ENCODE data around the gene MICU1. TPM values are rescaled to one million over a fixed set of nuclear protein-coding genes. Genes with fewer than 3 reads are reported as not detected.

MICU1 gene
- total RNA-seq, 1 experiment from 2014 or later = 36.0 TPM

GRCh38 chr10:72323771-72324191 is 302.1 kb downstream of the MICU1 start:
- ATAC-seq = no peak
- no peaks in the 10 kb centered on the region for H3K27me3 Mint-ChIP-seq (ENCODE audit: low read depth)
- H3K36me3 Mint-ChIP-seq = no peaks in the 10 kb centered on the region
- H3K9me3 Mint-ChIP-seq = peaks cover 5% of the 10 kb centered on the region; the same call in 1 of the 2 replicates
- no peak for TF ChIP-seq E2F5 (CRISPR knock-in tag; IDR thresholded peaks at IDR 0.05)
- TF ChIP-seq ZNF219 (CRISPR knock-in tag; IDR thresholded peaks at IDR 0.05; ENCODE audit: borderline replicate concordance) = no peak
- TF ChIP-seq CTCF (IDR thresholded peaks at IDR 0.05) = no peak
- TF ChIP-seq ETV6 (CRISPR knock-in tag; IDR thresholded peaks at IDR 0.05) = no peak
- TF ChIP-seq E2F4 (CRISPR knock-in tag; IDR thresholded peaks at IDR 0.05; ENCODE audit: borderline replicate concordance, low read depth) = no peak
- TF ChIP-seq ZNF425 (CRISPR knock-in tag; conservative IDR thresholded peaks at IDR 0.05) = no peak
- TF ChIP-seq MAX (CRISPR knock-in tag; IDR thresholded peaks at IDR 0.05) = no peak
- TF ChIP-seq STAT6 (CRISPR knock-in tag; conservative IDR thresholded peaks at IDR 0.05; ENCODE audit: low read depth) = no peak
- no peak for TF ChIP-seq GABPB1 (CRISPR knock-in tag; IDR thresholded peaks at IDR 0.05)
- no peak for TF ChIP-seq ZNF138 (CRISPR knock-in tag; conservative IDR thresholded peaks at IDR 0.05)
- no peak for TF ChIP-seq ARID4B (CRISPR knock-in tag; IDR thresholded peaks at IDR 0.05; ENCODE audit: borderline replicate concordance)
- TF ChIP-seq PRRX2 (CRISPR knock-in tag; IDR thresholded peaks at IDR 0.05) = no peak
- no peak overlapping the region for H3K27ac Mint-ChIP-seq
- no peak for DNase-seq (ENCODE audit: low spot score)
- ChIA-PET POLR2A (interaction anchor here (1.4 to 6.0 kb wide), 2 partner anchors 46 to 50 kb away, joined by 3 to 161 read pairs; partner anchors contain the start of gene DDIT4), CTCF (no interaction called here)
- H3K4me3 Mint-ChIP-seq = no peak overlapping the region
- peaks cover 54% of the 10 kb centered on the region for H3K4me1 Mint-ChIP-seq
